ENCODE data around the gene PMVK. TPM values are rescaled to one million over a fixed set of nuclear protein-coding genes. Genes with fewer than 3 reads are reported as not detected.

Gene PMVK
- total RNA-seq, 1 experiment from 2014 or later = 27.1 TPM

- ChIA-PET CTCF (interaction anchor here (0.6 to 2.0 kb wide), 5 partner anchors 23 to 114 kb away, joined by 3 to 17 read pairs (median 4); no protein-coding TSS in a partner anchor), POLR2A (ENCODE audit: unreplicated experiment) (interaction anchor here (0.6 to 1.7 kb wide), 6 partner anchors 8 to 1404 kb away, joined by 3 to 11 read pairs (median 4); partner anchors contain the start of gene ADAM15)
- Histone ChIP-seq H3K9me3 (ENCODE audit: insufficient read depth, low read depth) (no peaks in the 10 kb centered on the region), H4K20me1 (ENCODE audit: insufficient read depth) (peaks cover 1% of the 10 kb centered on the region; the same call in 1 of the 2 replicates), H3K4me2 (peak overlapping the region; percentile 93), H3F3A (ENCODE audit: insufficient read depth, low read depth) (peaks cover 58% of the 10 kb centered on the region), H3K79me2 (ENCODE audit: low read depth) (peaks cover 57% of the 10 kb centered on the region), H3K27ac (peak overlapping the region; percentile 97), H3K4me1 (replicated peaks; ENCODE audit: insufficient read depth) (peaks cover 49% of the 10 kb centered on the region), H3K36me3 (ENCODE audit: low read depth) (peaks cover 19% of the 10 kb centered on the region; the same call in 1 of the 2 replicates), H3K4me3 (peak overlapping the region; percentile 87), H3K9me2 (ENCODE audit: insufficient read depth) (no peaks in the 10 kb centered on the region), H3K27me3 (ENCODE audit: insufficient read depth, low read depth) (no peaks in the 10 kb centered on the region), H2AFZ (no peak overlapping the region)
- BruUV-seq (replicated peaks) = no TSS peak
- TF ChIP-seq CTCF (conservative IDR thresholded peaks at IDR 0.05) = no peak
- no peak for TF ChIP-seq EZH2 (IDR thresholded peaks at IDR 0.05; ENCODE audit: low read depth)
- peak in 1 of 2 experiments; percentile 45 for DNase-seq
- intact Hi-C loops (cut with micrococcal nuclease; ENCODE audit: unreplicated experiment) = loop anchor here (2.0 to 5.0 kb wide), 3 partner anchors 45 to 351 kb away; partner anchors contain the start of genes RUSC1 and SLC50A1
Measured at GRCh38 chr1:154971341-154971998, 35.0 kb upstream of the PMVK start.

DNA sequence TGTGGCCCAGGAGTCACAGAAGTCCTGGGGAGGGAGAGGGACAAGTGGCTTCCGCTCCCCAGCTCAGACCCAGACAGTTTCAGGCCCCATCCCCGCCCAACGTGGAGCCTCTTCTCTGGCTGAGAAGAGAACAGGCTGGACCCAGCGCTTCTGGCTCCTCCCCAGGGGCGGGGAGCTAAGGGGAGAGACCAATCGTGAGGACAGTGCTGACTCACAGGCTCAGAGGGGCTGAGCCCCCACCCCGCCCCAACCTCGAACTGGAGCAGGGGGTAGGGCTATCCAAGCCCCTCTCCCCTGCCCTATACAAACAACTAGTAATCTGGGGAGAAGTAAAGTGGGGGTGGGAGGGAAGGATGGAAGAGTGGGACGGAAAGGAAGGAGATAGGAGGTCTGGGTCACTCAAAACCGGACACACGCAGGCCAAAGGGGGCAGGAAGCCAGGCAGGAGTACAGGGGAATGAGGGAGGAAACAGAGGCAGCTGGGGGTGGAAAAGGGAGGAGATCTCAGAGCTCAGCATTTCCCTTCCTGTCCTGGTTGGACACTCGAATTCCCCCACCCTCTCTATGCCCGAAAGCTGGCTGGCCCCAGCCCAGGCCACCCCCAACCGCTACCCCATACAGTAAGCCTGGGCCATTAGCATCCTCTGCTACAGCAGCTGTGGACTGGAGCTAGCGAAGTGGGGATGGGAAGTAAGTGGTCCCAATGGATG, 34.3 kb upstream of the PMVK start, which contains the start of gene SHC1:
Gene SHC1 (minus strand): TSS at position 117 of the 710 bp plus-strand sequence. CDS start 221 bp downstream, outside the sequence.
- H3K9me3 ChIP-seq (ENCODE audit: insufficient read depth, low read depth) = no peaks in the 10 kb centered on the region
- intact Hi-C loops (cut with micrococcal nuclease; ENCODE audit: unreplicated experiment) = loop anchor here (2.0 to 5.0 kb wide), 3 partner anchors 46 to 352 kb away; partner anchors contain the start of genes RUSC1 and SLC50A1
- peak within 1 kb of the TSS; percentile 87 for H3K4me3 ChIP-seq
- no TSS peak for BruUV-seq (replicated peaks)
- peaks cover 21% of the 10 kb centered on the region; the same call in 1 of the 2 replicates for H3K36me3 ChIP-seq (ENCODE audit: low read depth)
- POLR2A ChIA-PET (ENCODE audit: unreplicated experiment) = interaction anchor here (0.5 to 1.7 kb wide), 13 partner anchors 10 to 1403 kb away, joined by 3 to 18 read pairs (median 5); partner anchors contain the start of genes ADAM15, PBXIP1, PYGO2 and ZBTB7B
- no peak for TF ChIP-seq CTCF (conservative IDR thresholded peaks at IDR 0.05)
- TF ChIP-seq EZH2 (IDR thresholded peaks at IDR 0.05; ENCODE audit: low read depth) = no peak
- peaks cover 50% of the 10 kb centered on the region for H3K79me2 ChIP-seq (ENCODE audit: low read depth)
- DNase-seq = peak; percentile 78 to 91
- no peaks in the 10 kb centered on the region for H4K20me1 ChIP-seq (ENCODE audit: insufficient read depth)
- H3K27me3 ChIP-seq (ENCODE audit: insufficient read depth, low read depth) = no peaks in the 10 kb centered on the region
- CTCF ChIA-PET = interaction anchor here (0.6 to 2.0 kb wide), 7 partner anchors 9 to 203 kb away, joined by 3 to 17 read pairs (median 4); partner anchors contain the start of genes ADAM15 and PYGO2
- H3F3A ChIP-seq (ENCODE audit: insufficient read depth, low read depth) = peaks cover 56% of the 10 kb centered on the region
- H2AFZ ChIP-seq = no peak within 1 kb of the TSS
- peak within 1 kb of the TSS; percentile 97 for H3K27ac ChIP-seq
- H3K4me2 ChIP-seq = peak within 1 kb of the TSS; percentile 93
- H3K4me1 ChIP-seq (replicated peaks; ENCODE audit: insufficient read depth) = peaks cover 44% of the 10 kb centered on the region
- no peaks in the 10 kb centered on the region for H3K9me2 ChIP-seq (ENCODE audit: insufficient read depth)

All from PC-9 (cell line).